NCI-H1417 treated with DMSO at 0.1 percent for 48 hours (cell line): ENCODE data around the gene PIGB.
"Not testable (repeated sequence)": the region's sequence is repeated elsewhere in the genome, so short reads cannot be mapped to it uniquely, and the experiment has no call there.

Experiments used
- DNase-seq: peaks from one replicate; lab custom pipeline; 2025; lab: John Stamatoyannopoulos, UW

The PIGB gene

GRCh38 chr15:55381595-55381994 lies 62.6 kb downstream of the PIGB start:
- DNase-seq, result no peak

- DNase-seq, result no peak
Measured at GRCh38 chr15:55383687-55384086, 64.7 kb downstream of the PIGB start.

GRCh38 chr15:55387027-55387426 lies 68.0 kb downstream of the PIGB start:
- DNase-seq, result no peak

- no peak for DNase-seq
Measured at GRCh38 chr15:55389264-55389607, 70.2 kb downstream of the PIGB start.

GRCh38 chr15:55394694-55395093 lies 75.7 kb downstream of the PIGB start:
- no peak for DNase-seq

- DNase-seq, result no peak
Measured at GRCh38 chr15:55398243-55398642, 79.2 kb downstream of the PIGB start.

- not testable (repeated sequence) for DNase-seq
Measured at GRCh38 chr15:55400050-55400449, 81.0 kb downstream of the PIGB start.

GRCh38 chr15:55401786-55402246 lies 82.8 kb downstream of the PIGB start:
- no peak for DNase-seq

GRCh38 chr15:55402707-55403106 lies 83.7 kb downstream of the PIGB start:
- no peak for DNase-seq

- no peak for DNase-seq
Measured at GRCh38 chr15:55403531-55403930, 84.5 kb downstream of the PIGB start.
